ENCODE data around the gene BTBD9. TPM values are rescaled to one million over a fixed set of nuclear protein-coding genes. Genes with fewer than 3 reads are reported as not detected.

The BTBD9 gene
- total RNA-seq, 1 experiment from 2014 or later: 8.9 TPM

DNA sequence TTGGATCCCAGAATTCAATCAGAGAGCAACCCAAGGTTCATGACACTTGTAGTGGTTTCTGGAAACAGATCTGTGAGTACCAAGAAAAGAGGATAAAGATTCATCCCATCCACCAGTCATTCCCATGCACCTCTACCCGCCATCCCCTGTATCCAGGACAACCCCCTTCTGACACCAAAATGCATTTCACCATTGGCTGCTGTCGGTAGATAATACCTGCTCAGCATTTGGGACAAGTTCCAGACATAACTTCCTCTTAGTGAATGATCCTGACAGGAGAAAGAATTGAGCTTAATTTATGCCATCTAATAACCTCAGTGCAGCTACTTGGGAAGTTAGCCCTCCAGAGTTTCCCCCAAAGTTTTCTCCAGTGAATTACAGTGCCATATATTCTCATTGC is 491.1 kb downstream of the BTBD9 start:
- no peak overlapping the region for H4K5ac ChIP-seq (ENCODE audit: insufficient read length, low read depth, low read length)
- no peak overlapping the region for H3K27ac ChIP-seq (ENCODE audit: insufficient read length, low read depth, low read length)
- no peak overlapping the region for H3K23ac ChIP-seq (ENCODE audit: insufficient read length, low read depth, low read length)
- H2AK5ac ChIP-seq (ENCODE audit: insufficient read length, low read length): no peak overlapping the region
- H3K14ac ChIP-seq (ENCODE audit: insufficient read depth, low read length): no peak overlapping the region
- H3K23me2 ChIP-seq (ENCODE audit: insufficient read length, low read depth, low read length, poor library complexity, severe bottlenecking): no peaks in the 10 kb centered on the region
- Mint-ChIP-seq H3K4me1 (peaks cover 39 to 55% of the 10 kb centered on the region in 2 experiments), H3K27me3 (ENCODE audit: low read depth) (no peaks in the 10 kb centered on the region), H3K36me3 (ENCODE audit: insufficient read depth in 1 of 3, low read depth in 3 of 3) (peaks cover 0 to 7% (median 0%) of the 10 kb centered on the region in 3 experiments; a peak in 2 of 7 replicates), H3K4me3 (no peak overlapping the region), H3K9me3 (no peaks in the 10 kb centered on the region), H3K27ac (0 out of 7 replicates have a peak overlapping the region, but pooled peaks of 1 of the 3 experiments have one; percentile 39)
- no peak overlapping the region for H4K8ac ChIP-seq (replicated peaks; ENCODE audit: insufficient read length, low read depth, low read length)
- no peaks in the 10 kb centered on the region for H4K20me1 ChIP-seq (ENCODE audit: control insufficient read depth, insufficient read depth, insufficient read length)
- H3K56ac ChIP-seq (ENCODE audit: insufficient read length, low read depth, low read length): no peak overlapping the region
- no peak overlapping the region for H2BK120ac ChIP-seq (ENCODE audit: low read depth, low read length, poor library complexity, severe bottlenecking)
- no peaks in the 10 kb centered on the region for H3K4me1 ChIP-seq (ENCODE audit: insufficient read depth, low read length)
- no peak overlapping the region for H3K18ac ChIP-seq (ENCODE audit: insufficient read length, low read depth, low read length)
- H3K9ac ChIP-seq (ENCODE audit: extremely low read depth, insufficient read length, low read length): no peak overlapping the region
- no peak overlapping the region for H3K4me2 ChIP-seq (ENCODE audit: insufficient read depth, insufficient read length, low read length)
- no peak for DNase-seq
- TF ChIP-seq, protein P1, sequence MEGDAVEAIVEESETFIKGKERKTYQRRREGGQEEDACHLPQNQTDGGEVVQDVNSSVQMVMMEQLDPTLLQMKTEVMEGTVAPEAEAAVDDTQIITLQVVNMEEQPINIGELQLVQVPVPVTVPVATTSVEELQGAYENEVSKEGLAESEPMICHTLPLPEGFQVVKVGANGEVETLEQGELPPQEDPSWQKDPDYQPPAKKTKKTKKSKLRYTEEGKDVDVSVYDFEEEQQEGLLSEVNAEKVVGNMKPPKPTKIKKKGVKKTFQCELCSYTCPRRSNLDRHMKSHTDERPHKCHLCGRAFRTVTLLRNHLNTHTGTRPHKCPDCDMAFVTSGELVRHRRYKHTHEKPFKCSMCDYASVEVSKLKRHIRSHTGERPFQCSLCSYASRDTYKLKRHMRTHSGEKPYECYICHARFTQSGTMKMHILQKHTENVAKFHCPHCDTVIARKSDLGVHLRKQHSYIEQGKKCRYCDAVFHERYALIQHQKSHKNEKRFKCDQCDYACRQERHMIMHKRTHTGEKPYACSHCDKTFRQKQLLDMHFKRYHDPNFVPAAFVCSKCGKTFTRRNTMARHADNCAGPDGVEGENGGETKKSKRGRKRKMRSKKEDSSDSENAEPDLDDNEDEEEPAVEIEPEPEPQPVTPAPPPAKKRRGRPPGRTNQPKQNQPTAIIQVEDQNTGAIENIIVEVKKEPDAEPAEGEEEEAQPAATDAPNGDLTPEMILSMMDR (conservative IDR thresholded peaks at IDR 0.05): no peak
- WGBS (ENCODE audit: extremely low coverage, insufficient read length, low lambda C conversion rate): no CpG with 5 or more reads among the region's 2 CpGs
- H3T11ph ChIP-seq (ENCODE audit: low read length): no peak overlapping the region
- no peak overlapping the region for H4K91ac ChIP-seq (ENCODE audit: insufficient read length, low read depth, low read length)
- no peak overlapping the region for H3K4ac ChIP-seq (ENCODE audit: low read depth, low read length)
- H2BK20ac ChIP-seq (ENCODE audit: low read depth, low read length, poor library complexity, severe bottlenecking): no peak overlapping the region
- no peaks in the 10 kb centered on the region for H3K79me2 ChIP-seq (ENCODE audit: insufficient read depth, low read length)
- H3K9me3 ChIP-seq (ENCODE audit: control insufficient read depth, low read depth, low read length): no peaks in the 10 kb centered on the region
- no peak overlapping the region for H2BK12ac ChIP-seq (ENCODE audit: insufficient read length, low read depth, low read length)
- H2BK5ac ChIP-seq (ENCODE audit: insufficient read length, low read length): no peak overlapping the region
- H3K27me3 ChIP-seq (ENCODE audit: insufficient read depth, low read length): no peaks in the 10 kb centered on the region
- H2BK15ac ChIP-seq (ENCODE audit: low read depth, low read length): no peak overlapping the region
- H3K79me1 ChIP-seq (ENCODE audit: insufficient read depth, low read depth, low read length, poor library complexity, severe bottlenecking): no peaks in the 10 kb centered on the region
- no peak overlapping the region for H2AFZ ChIP-seq (ENCODE audit: low read length)

Measured in H9 (cell line).